Islet of Langerhans (tissue), 1 donor: ENCODE results near the gene PISD.
"Not testable (repeated sequence)": the region's sequence is repeated elsewhere in the genome, so short reads cannot be mapped to it uniquely, and the experiment has no call there.

Experiments used
- FAIRE-seq: peaks from one replicate; lab custom pipeline; 2011; peaks lifted over from hg19 to GRCh38; lab: Jason Lieb, UNC

The PISD gene

DNA sequence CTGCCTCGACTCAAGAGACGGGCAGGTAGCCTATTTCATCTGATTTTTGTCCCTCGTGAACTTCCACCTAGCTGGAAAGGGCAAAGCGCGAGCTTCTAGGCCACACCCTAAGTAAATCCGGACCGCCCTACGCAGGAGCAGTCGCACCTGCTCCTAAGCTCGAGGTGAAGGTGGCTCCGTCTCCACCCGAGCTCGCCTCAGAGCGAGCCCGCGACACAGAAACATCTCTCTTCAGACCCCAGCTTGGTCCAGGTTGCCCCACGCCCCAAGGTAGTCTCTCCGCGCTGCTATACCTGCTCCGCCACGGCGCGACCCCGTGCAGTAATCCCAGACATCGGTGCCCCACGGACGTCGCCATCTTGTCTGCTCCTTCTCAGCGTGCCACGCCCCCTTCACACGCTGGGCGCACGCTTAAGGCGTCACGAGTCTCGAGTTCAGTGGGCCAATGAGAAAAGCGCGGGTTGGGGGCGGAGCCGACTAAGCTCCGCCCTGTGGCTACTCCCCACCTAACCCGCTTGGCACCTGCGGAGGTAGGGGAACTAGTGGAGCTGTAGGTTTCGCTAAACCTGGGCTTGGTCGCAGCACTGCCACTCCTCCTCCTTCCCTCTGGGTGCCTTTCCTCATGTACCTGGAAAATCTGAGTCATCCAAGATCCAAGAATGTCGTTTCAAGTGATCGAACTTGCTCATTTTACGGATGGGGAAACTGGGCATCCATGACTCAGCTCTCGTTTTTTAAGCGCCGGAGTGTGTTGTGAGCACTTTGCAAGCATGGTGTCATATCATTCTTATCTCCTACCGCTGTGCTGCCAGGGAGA, at the start of gene PISD:
Gene PISD, minus strand, starts transcription at position 365 of the 817 bp plus-strand sequence. Its CDS starts 7 bp downstream, at position 358.
- peak; percentile 84 for FAIRE-seq

DNA sequence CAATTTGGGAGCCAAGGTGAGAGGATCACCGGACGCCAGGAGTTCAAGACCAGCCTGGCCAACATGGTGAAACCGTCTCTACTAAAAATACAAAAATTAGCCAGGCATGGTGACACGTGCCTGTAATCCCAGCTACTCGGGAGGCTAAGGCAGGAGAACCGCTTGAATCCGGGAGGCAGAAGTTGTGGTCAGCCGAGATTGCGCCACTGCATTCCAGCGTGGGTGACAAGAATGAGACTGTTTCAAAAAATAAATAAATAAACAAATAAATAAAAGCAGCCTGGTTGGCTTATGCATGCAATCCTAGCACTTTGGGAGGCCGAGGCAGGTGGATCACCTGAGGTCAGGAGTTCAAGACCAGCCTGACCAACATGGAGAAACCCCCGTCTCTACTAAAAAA, 49.2 kb upstream of the PISD start:
- not testable (repeated sequence) for FAIRE-seq

DNA sequence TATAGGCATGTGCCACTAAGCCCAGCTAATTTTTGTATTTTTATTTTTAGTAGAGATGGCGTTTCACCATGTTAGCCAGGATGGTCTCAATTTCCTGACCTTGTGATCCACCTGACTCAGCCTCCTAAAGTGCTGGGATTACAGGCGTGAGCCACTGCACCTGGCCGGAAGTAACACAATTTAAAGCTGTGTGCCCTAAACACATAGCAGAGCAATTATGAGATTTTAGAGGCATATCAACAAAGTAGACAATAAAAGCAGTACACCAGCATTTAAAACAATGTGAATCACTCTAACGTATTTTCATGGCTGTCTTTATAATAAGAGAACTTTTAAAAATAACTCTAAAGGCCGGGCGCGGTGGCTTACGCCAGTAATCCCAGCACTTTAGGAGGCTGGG, 45.5 kb upstream of the PISD start:
- FAIRE-seq: no peak

DNA sequence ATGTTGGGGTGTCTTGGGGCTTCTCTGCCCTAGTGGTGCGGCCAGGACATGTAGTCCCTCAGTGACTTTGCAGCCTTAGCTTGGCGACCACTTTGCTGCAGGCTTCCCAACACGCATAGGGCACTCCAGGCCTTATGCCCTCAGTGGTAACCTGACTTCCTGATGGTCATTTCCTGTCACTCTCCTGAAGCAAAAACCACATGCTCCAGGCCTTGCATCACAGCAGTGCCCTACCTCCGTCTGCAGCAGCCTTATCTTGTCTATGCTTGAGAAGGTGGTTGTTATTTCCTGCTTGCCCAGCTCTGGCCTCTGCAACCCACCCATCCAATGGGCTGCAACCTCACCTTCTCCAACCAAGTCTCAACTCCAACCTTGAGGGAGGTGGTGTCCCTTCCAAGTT, 33.4 kb upstream of the PISD start:
- FAIRE-seq: no peak

DNA sequence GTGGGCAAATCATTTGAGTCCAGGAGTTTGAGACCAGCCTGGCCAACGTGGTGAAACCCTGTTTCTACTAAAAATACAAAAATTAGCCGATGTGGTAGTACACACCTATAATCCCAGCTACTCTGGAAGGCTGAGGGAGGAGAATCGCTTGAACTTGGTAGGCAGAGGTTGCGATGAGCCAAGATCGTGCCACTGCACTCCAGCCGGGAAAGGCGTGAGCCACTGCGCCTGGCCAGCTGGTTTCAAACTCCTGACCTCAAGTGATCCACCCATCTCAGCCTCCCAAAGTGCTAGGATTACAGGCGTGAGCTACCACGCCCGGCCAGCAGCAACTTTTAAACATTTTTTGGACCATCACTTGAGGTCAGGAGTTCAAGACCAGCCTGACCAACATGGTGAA, 32.0 kb upstream of the PISD start:
- not testable (repeated sequence) for FAIRE-seq

DNA sequence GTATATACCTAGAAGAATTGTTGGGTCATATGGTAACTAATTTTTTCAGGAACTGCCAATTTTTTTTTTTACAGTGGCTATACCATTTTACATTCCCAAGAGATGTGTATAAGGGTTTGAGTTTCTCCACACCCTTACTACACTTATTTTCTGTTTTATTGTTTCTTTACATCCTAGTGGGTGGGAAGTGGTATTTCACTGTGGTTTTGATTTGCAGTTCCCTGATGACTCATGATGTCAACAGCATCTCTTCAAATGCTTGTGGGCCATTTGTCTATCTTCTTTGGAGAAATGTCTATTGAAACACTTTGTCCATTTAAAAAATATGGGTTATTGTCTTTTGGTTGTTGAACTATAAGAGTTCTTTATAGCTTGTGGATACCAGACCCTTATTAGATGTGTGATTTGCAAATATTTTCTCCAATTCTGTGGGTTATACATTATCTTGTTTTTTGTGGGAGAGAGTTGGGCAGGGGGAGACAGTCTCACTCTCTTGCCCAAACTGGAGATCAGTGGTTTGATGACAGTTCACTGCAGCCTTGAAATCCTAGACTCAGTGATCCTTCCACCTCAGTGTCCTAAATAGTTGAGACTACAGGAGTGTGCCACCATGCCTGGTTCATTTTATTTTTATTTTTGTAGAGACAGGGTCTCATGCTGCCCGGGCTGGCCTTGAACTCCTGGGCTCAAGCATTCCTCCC, 30.3 kb upstream of the PISD start:
- FAIRE-seq: no peak

DNA sequence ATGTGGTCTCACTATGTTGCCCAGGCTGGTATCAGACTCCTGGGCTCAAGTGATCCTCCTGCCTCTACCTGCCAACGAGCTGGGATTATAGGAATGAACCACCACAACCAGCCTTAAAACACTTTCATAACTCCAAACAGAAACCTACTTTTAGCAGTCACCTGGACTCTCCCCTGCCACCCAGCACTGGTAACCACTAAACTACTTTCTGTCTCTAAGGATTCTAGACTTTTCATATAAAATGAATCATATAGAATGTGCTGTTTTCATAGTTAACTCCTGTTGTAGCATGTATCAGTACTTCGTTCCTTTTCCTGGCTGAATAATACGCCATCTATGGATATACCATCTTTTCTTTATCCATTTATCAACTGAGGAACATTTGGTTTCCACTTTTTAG, 29.4 kb upstream of the PISD start:
- FAIRE-seq: no peak

DNA sequence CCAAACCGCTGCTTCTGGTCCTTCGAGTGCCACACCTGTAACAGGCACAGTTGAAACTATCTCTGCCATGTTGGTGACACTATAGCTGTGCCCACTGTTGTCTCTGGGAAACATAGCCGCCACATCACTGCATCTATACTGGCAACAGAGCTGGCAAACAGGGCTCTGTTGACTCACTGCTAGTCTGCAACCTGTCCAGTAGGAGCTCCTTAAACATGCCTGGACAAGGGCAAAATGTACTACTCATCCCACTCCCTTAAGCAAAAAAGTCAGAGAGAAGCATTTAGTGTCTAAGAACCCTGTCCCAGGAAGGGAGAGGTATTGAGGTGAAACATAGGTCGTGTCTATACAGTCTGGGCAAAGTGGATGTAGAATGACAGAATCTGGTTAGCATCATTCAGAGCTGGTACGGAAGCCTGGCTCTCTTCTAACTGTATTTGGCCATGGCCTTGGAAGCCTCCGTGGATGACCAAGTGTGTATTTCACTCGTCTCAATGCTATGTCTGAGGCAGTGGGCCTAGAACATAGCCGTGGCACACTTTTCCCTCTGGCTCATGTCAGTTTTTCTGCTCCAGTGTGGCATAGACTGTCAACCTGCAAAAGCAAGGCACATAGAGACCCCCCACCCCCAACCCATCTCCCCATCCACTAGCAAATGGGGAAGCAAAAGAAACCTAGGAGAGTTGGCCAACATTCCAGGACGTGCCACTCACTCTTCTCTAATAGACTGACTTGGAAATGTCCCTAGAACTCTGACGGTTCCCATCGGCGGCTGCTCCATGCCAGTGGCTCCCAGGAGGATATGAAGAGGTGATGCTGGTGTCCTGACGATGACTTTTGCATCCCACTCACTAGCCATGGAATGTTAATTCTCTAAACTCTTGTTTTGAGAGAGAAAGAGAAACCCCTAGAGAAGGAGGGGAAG, 21.4 kb upstream of the PISD start:
- no peak for FAIRE-seq

DNA sequence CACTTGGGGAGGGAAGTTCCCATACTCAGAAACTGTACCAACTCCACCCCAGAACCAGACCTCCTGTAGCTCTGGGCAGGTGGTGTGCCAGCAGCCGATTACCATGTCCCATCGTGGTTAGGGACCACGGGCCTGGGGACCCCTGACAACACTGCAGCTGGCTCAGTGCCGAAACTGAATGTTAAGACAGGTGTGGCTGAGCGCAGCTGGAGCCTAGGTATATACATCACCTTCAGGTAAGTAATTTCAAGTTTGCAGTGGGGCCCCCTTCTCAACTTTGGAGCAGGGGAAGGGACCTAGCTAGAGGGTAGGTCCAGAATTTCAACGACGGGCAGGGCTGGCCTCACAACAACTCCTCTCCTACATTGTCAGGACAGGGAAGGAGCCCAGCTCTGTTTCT, 20.7 kb upstream of the PISD start:
- no peak for FAIRE-seq

DNA sequence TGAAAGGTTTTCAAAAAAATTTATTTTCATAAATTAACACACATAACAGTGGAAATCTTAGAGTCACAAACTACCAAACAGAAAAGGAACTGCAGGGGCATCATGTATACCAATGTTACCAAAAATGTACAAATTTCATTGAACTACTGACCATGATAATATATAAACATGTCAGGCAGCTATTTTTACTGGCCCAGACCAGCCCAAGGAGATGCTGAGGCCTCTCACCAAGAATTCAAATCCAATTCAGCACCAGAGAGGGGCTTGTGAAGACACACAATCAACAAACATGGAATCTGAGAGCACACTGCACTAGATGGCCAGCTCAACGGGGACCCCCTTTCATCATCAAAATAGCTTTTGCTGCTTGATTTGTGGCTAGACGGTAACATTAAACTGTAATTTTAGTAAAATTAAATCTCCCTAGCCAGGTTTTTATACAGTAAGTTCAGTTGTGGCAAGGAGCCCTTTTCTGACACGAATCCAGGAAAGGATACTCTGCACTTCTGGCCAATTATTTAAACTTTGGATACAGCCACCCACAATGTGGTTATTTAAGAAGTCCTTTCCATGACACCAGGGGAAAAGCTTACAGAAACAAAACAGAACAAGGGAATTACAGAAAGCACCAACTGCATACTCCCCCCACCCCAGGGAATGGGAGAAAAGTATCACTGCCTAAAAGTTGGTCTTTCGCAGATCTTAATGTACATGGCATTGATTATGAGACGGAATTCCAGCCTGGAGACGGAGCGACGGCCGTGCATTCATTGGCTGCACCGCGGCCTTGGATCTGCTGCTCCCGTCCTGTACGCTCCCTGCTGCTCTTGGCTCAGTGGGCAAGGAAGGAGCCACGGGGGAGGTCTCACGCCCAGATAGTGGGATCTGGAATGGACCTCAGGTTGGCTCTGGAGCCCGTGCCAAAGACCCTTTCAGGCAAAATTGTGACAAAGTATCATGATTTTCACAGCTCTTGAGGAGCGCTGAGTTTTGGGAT, 19.6 kb upstream of the PISD start:
- no peak for FAIRE-seq

DNA sequence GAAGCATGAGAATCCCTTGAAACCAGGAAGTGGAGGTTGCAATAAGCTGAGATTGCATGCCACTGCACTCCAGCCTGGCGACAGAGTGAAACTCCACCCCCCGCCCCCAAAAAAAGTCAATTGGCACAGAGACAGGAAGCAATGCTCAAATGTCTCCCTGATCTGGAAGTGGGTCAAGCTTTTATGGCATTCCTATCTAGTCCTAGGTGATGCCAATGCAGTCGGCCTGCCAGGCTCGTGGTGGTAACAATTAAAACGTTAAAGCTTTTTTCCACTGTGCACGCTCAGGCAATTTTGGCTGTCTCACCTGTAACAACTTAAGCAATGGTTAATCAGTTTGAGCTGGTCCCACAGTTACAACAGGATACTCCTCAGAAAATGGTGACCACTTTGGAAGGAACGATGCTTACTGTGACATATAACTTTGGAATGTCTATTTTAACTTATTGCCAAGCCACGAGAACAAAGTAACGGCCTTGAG, 18.9 kb upstream of the PISD start:
- FAIRE-seq: no peak

DNA sequence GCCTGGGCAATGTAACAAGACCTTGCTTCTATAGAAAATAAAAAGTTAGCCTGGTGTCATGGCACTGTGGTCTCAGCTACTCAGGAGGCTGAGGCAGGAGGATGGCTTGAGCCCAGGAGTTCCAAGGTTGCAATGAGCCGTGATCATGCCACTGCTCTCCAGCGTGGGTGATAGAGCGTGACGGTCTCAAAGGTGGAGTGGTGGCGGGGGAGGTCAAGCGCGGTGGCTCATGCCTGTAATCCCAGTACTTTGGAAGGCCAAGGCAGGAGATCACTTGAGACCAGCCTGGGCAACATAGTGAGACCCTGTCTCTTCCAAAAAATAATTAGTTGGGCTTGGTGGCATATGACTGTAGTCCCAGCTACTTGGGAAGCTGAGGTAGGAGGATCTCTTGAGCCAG, 16.7 kb upstream of the PISD start:
- no peak for FAIRE-seq

DNA sequence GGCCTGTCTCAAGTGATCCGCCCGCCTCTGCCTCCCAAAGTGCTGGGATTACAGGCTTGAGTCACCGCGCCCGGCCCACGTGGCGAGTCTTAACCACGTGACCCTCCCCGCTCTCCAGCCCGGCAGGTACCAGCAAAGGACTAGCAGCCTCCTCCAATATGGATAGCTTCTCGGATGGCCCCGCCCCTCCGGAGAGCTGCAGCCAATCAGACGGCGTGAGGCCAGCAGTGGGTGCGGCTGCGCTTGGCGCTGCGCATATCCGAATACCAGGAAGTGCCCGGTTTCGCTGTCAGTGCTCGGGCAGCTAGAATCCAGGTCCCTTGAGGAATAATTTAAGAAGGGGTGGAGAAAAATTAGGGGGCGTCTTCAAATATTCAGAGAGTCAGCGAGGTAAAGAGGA, 14.7 kb upstream of the PISD start:
- no peak for FAIRE-seq

DNA sequence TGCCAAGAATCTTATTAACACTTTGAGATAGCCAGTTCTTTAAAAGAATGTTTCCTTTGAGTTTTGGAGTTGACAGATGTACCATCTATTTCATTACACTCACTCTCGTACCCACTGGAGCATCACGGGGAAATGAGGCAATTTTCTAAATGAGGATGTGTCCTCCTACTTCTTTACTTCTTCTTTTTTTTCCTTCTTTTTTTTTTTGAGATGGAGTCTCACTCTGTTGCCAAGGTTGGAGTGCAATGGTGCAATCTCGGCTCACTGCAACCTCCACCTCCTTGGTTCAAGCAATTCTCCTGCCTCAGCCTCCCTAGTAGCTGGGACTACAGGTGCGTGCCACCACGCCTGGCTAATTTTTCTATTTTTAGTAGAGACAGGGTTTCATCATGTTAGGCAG, 12.2 kb upstream of the PISD start:
- not testable (repeated sequence) for FAIRE-seq

DNA sequence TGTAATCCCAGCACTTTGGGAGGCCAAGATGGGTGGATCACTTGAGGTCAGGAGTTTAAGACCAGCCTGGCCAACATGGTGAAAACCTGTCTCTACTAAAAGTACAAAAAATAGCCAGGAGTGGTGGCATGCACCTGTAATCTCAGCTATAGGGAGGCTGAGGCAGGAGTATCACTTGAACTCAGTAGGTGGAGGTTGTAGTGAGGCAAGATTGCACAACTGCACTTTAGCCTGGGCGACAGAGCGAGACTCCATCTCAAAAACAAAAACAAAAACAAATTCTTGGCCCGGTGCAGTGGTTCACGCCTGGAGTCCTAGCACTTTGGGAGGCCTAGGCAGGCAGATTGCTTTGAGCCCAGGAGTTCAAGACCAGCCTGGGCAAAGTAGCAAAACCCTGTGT, 6.8 kb upstream of the PISD start:
- not testable (repeated sequence) for FAIRE-seq

DNA sequence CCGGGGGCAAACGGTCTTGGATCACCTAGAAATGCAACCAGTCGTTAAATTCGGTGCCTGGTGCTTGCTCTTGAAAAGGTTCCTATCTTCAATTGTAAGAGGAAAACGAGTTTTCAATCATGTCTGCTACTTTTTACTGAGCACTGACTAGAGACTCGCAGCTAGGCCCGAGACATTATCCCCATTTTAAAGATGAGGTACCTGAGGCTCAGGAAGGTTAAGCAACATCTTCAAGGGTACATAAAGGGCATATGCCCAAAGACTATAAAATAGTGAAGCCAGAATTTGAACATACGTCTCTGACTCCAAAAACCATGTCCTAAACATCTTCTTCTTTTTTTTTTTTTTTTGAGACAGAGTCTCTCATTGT, 638 bp upstream of the PISD start:
- no peak for FAIRE-seq

DNA sequence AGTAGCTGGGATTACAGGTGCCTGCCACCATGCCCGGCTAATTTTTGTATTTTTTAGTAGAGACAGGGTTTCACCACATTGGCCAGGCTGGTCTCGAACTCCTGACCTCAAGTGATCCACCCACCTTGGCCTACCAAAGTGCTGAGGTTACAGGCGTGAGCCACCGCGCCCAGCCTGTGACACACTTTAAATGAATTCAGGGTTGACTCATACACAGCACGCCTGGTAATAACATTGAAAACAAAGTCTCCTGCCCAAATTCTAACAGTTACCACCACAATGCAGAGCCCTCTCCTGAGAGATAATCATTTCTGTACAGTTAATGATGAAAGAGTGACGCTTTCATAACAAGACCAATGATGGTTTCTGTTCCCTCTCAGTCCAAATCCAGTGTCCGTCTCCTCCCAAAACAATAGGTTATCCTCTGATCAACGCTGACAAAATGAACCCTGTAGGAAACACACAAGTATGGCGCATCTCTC, 1.1 kb downstream of the PISD start:
- FAIRE-seq: not testable (repeated sequence)

DNA sequence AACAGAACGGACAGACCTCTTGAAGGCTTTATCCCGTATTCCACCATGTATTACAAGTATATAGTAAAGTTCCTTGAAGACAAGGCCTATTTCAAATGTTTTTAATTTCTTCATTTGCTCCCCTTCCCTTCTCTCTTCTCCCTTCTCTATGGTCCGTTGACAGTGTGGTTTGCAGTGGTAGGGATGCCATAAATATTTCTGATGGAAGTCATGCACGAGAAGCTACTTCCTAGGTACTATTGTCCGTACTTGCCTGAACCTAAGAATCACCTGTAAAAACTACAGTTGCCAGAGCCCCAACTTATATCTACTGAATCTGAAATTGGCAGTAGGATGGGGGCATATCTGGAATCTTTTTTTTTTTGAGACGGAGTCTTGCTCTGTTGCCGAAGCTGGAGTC, 2.8 kb downstream of the PISD start:
- FAIRE-seq: no peak

DNA sequence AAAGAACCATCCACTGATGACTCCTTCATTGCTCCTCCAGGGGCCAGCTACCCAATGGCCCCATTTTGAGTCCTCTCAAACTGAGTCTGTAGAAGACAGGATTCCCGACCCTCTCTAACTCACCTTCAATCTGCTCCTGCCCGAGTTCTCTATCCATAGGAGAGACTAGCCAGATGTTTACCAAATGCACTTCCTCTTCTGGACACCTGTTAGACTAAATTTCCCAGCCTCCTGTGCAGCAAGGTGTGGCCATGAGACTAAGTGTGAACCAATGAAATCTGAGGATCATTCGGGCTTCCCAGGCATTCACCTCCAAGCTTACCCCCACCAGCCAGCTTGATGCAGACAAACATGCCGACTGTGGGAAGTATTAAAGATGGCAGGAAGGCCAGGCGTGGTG, 7.6 kb downstream of the PISD start:
- no peak for FAIRE-seq

DNA sequence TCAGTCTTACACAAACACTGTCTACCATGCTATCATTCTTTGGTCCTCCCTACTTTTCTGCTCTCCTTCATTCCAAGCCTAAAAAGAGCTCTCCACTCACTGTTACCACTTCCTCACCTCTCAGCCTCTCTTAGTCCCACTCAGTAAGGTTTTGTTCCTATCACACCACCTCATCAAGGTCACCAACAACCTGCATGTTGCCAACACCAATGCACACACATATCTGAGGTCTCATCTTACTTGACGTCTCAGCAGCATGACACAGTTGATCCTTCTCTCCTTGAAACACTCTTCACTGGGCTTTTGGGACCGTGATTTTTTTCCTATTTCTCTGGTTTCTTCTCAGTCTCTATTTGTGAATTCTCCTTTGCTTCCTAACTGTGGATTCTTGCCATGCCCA, 8.1 kb downstream of the PISD start:
- FAIRE-seq: no peak
